VCaP (cell line): ENCODE measurements around the gene MYG1.

Experiments
- H3K27ac ChIP-seq: fragments of 450-650 bp; 2 replicates; pipeline ENCODE4 v1.5.1; 2017
- TF ChIP-seq, protein P1 (sequence below): fragments of 450-650 bp; conservative IDR thresholded peaks from 2 replicates; pipeline ENCODE4 v1.5.1; 2017; ENCODE audit warnings: mild to moderate bottlenecking, moderate library complexity

MYG1 gene

DNA sequence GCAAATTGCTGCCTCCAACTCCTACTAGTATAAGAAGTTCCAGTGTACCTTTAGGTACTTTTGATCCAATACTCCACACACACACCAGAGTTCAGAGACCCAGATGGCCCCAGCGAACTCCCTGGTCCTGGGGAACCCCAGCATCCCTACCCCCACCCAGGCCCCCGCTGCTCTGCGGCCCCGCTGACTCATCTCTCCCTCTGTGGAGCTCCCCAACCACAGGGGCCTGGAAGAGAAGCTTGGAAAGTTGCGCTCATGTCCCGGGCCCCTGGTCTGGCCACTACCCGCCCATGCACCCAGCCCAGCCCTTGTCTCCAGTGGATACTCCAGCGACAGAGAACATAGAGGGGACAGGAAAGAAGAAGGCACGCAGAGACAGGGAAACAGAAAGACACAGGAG lies 40.9 kb downstream of the MYG1 start:
- no peak overlapping the region for H3K27ac ChIP-seq
- TF ChIP-seq, protein P1, sequence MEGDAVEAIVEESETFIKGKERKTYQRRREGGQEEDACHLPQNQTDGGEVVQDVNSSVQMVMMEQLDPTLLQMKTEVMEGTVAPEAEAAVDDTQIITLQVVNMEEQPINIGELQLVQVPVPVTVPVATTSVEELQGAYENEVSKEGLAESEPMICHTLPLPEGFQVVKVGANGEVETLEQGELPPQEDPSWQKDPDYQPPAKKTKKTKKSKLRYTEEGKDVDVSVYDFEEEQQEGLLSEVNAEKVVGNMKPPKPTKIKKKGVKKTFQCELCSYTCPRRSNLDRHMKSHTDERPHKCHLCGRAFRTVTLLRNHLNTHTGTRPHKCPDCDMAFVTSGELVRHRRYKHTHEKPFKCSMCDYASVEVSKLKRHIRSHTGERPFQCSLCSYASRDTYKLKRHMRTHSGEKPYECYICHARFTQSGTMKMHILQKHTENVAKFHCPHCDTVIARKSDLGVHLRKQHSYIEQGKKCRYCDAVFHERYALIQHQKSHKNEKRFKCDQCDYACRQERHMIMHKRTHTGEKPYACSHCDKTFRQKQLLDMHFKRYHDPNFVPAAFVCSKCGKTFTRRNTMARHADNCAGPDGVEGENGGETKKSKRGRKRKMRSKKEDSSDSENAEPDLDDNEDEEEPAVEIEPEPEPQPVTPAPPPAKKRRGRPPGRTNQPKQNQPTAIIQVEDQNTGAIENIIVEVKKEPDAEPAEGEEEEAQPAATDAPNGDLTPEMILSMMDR, result no peak

DNA sequence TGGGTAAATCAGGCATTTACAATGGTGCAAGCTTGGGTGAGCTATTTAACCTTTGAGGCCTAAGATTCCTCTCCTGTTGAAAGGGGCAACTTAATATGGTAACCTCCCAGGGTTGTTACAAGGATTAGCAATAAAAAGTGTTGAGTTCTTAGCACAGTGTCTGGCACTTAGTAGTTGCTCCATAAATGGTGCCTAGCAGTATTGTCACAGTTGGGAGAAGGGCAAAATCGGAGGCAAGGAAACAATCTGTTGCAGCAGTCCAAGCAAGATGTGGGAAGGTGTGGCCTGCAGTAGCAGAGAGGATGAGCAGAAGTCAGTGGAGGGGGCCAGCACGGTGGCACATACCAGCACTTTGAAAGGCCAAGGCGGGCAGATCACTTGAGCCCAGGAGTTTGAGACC lies 44.0 kb downstream of the MYG1 start:
- no peak overlapping the region for H3K27ac ChIP-seq
- TF ChIP-seq, protein P1, result no peak

DNA sequence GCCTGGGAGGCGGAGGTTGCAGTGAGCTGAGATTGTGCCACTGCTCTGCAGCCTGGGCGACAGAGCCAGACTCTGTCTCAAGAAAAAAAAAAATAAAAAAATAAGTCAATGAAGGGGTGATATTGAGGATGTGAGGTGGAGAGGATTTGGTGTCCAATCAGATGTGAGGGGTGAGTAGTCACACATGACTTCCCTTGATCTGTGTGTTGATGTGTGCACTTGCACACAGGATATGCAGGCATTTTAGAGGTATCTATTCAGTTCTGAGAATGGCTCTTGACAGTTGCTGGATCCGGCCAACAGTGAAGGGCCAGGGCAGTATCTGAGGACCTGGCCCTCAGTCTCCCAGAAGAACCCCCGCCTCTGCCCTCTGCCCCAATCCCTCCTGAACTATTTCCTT lies 44.5 kb downstream of the MYG1 start:
- no peak overlapping the region for H3K27ac ChIP-seq
- TF ChIP-seq, protein P1, result no peak

DNA sequence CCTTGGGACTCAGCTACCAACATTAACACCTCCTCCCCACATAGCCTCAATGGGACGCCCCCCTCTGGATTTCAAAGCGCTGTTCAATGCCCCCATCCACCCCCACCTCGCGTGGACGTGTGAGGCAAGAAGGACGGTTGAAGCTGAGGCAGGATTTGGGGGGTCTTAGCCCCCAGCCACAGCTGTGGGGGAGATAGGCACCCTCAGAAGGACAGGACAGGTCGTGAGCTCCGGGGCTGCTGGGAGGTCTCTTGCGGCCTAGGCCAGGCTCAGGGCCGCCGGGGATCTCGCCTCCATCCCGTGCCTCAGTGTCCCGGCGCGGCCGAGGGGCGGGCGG lies 45.0 kb downstream of the MYG1 start:
- H3K27ac ChIP-seq, result peak overlapping the region; percentile 80
- TF ChIP-seq, protein P1, result no peak

DNA sequence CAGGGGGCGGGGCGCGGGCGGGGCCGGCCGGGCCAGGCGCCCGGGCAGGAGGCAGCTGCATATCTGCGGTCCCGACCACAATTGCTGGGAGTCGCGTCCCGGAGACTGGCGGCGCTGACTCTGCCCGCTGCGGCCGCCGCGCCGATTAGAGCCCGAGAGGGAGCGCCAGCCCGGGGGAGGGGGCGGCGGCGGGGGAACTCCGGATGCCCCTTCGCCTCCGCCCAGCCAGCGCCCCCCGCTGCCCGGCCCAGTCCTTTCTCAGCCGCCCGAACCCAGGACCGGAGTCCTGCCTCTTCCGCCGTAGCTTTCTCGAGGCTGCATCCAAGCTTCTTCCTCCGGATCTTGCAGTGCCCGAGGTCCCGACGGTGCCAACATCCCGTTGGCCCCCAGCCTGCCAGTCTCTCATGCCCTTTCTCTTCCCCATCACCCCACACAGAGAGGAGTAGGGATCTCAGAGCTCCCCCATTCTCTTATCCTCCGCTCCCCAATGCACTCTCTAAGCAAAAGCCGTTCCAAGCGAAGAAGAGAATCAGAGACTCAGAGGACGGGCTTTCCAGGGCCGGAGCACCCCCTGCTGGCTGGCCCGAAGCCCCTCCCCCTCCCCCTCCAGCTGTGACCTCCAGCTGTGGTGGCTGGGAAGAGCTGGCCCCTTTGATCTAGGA lies 45.5 kb downstream of the MYG1 start:
- peak overlapping the region; percentile 80 for H3K27ac ChIP-seq
- TF ChIP-seq, protein P1, result peak; percentile 84

DNA sequence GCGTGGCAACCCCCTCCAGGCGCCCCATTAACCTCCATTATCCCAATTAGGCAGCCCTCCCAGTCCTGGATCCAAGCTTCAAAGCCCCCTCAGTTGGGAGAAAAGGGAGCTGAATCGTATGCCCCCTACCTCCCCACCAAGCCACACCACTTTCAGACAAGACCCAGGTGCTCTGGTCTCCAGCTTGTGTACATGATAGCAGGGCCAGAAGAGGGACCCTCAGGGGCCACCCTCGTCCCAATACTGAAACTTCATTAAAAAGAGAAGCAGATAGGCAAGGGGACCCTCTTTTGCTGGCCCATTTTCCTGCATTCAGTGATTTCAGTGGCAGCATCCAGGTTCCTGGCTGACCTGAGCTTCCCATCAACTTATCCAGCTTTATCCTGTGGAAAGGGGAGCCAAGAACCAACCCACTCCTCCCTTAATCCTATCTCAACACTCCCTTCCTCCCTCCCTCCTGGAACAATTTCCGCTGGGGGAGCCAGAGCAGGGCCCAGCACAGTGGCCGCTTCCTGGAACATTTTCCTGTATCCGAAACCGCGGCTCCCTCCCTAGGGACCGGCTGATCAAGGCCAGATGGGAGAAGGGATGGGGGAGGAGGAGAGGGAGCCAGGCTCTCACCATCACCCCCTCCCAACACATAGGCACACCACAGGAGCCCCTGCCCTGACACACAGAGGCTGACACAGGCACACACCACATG lies 46.1 kb downstream of the MYG1 start:
- H3K27ac ChIP-seq, result peak overlapping the region; percentile 80
- TF ChIP-seq, protein P1, result peak; percentile 13; the same call in 1 of the 2 replicates

DNA sequence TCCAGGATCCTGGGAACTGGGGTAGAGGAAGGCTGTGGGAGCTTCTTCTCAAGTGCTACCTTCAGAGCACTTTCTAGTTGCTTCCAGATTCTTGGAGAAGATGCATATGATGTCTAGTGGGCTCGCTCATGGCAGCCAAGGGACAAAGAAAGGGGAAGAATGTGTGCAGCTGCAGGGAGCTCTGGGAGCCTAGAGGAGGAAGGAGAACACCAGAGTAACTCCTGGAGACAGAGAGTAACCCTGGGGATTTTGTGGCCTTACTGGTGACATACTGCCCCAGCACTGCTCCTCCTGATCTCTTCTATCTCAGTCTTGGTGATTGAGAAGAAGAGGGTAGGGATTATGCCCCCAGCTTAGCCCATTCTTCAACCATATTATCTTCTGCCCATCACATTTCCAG lies 47.0 kb downstream of the MYG1 start:
- no peak overlapping the region for H3K27ac ChIP-seq
- TF ChIP-seq, protein P1, result no peak
